ENCODE results near the gene PIK3R6.

Gene PIK3R6

DNA sequence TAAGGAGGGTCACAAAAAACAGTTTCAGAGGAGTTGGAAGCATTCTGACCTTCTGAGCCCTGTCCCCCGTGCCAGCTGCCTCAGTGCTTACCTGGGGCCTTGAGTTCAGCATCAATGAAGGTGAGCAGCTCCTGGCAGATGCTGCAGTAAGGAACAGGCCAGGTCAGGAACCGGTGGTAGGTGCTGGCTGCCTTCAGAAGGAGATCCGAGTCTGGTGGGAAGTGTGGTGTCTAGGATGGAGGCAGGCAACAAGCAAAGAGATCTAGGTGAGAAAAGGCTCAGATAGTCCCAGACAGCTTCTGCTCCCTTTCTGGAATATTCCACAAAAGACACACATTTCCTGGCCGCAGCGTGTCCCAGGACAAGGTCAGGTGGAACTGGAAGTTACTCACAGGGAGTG, 37.2 kb upstream of the PIK3R6 start:
- Histone ChIP-seq H3K4me3 (replicated peaks; ENCODE audit: insufficient read depth, low read length) (no peak overlapping the region), H3K27me3 (ENCODE audit: insufficient read depth, poor library complexity, severe bottlenecking) (no peaks in the 10 kb centered on the region), H3K27ac (replicated peaks) (no peak overlapping the region)
- DNase-seq (ENCODE audit: low read depth in 1 of 2, low spot score in 1 of 2) = no peak
- no peak for TF ChIP-seq SPI1 (IDR thresholded peaks at IDR 0.05; ENCODE audit: borderline replicate concordance, low read depth)
- no peak for TF ChIP-seq POLR2AphosphoS5 (IDR thresholded peaks at IDR 0.05; ENCODE audit: low read depth)
- TF ChIP-seq, protein P1, sequence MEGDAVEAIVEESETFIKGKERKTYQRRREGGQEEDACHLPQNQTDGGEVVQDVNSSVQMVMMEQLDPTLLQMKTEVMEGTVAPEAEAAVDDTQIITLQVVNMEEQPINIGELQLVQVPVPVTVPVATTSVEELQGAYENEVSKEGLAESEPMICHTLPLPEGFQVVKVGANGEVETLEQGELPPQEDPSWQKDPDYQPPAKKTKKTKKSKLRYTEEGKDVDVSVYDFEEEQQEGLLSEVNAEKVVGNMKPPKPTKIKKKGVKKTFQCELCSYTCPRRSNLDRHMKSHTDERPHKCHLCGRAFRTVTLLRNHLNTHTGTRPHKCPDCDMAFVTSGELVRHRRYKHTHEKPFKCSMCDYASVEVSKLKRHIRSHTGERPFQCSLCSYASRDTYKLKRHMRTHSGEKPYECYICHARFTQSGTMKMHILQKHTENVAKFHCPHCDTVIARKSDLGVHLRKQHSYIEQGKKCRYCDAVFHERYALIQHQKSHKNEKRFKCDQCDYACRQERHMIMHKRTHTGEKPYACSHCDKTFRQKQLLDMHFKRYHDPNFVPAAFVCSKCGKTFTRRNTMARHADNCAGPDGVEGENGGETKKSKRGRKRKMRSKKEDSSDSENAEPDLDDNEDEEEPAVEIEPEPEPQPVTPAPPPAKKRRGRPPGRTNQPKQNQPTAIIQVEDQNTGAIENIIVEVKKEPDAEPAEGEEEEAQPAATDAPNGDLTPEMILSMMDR (IDR thresholded peaks at IDR 0.05; ENCODE audit: insufficient read depth, low read length) = no peak
- TF ChIP-seq GABPA (IDR thresholded peaks at IDR 0.05; ENCODE audit: low read depth) = no peak
- TF ChIP-seq, protein P2, sequence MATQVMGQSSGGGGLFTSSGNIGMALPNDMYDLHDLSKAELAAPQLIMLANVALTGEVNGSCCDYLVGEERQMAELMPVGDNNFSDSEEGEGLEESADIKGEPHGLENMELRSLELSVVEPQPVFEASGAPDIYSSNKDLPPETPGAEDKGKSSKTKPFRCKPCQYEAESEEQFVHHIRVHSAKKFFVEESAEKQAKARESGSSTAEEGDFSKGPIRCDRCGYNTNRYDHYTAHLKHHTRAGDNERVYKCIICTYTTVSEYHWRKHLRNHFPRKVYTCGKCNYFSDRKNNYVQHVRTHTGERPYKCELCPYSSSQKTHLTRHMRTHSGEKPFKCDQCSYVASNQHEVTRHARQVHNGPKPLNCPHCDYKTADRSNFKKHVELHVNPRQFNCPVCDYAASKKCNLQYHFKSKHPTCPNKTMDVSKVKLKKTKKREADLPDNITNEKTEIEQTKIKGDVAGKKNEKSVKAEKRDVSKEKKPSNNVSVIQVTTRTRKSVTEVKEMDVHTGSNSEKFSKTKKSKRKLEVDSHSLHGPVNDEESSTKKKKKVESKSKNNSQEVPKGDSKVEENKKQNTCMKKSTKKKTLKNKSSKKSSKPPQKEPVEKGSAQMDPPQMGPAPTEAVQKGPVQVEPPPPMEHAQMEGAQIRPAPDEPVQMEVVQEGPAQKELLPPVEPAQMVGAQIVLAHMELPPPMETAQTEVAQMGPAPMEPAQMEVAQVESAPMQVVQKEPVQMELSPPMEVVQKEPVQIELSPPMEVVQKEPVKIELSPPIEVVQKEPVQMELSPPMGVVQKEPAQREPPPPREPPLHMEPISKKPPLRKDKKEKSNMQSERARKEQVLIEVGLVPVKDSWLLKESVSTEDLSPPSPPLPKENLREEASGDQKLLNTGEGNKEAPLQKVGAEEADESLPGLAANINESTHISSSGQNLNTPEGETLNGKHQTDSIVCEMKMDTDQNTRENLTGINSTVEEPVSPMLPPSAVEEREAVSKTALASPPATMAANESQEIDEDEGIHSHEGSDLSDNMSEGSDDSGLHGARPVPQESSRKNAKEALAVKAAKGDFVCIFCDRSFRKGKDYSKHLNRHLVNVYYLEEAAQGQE (IDR thresholded peaks at IDR 0.05; ENCODE audit: insufficient replicate concordance, low read depth) = no peak

DNA sequence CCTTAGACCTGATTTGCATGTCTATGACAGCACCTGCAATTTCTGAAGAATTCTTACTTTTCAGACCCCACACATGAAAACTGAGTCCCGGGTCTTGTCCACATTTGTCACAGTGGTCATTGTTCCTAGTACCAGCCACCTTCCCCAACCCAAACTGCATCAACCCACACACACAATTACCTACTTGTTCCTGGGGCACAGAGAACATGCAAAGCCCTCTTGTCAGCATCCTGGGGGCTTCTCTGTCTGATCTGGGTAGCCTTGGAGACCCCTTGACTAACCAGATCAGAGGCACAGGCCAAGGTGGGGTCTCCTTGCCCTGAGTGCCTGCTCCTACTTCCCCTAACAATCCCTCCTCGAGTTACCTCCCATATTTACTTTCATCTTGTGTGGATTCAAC, 36.7 kb upstream of the PIK3R6 start:
- Histone ChIP-seq H3K27me3 (ENCODE audit: insufficient read depth, poor library complexity, severe bottlenecking) (no peaks in the 10 kb centered on the region), H3K27ac (replicated peaks) (no peak overlapping the region), H3K4me3 (replicated peaks; ENCODE audit: insufficient read depth, low read length) (no peak overlapping the region)
- TF ChIP-seq POLR2AphosphoS5 (IDR thresholded peaks at IDR 0.05; ENCODE audit: low read depth) = no peak
- TF ChIP-seq GABPA (IDR thresholded peaks at IDR 0.05; ENCODE audit: low read depth) = no peak
- no peak for TF ChIP-seq SPI1 (IDR thresholded peaks at IDR 0.05; ENCODE audit: borderline replicate concordance, low read depth)
- TF ChIP-seq, protein P1 (IDR thresholded peaks at IDR 0.05; ENCODE audit: insufficient read depth, low read length) = no peak
- TF ChIP-seq, protein P2 (IDR thresholded peaks at IDR 0.05; ENCODE audit: insufficient replicate concordance, low read depth) = no peak
- no peak for DNase-seq (ENCODE audit: low read depth in 1 of 2, low spot score in 1 of 2)

DNA sequence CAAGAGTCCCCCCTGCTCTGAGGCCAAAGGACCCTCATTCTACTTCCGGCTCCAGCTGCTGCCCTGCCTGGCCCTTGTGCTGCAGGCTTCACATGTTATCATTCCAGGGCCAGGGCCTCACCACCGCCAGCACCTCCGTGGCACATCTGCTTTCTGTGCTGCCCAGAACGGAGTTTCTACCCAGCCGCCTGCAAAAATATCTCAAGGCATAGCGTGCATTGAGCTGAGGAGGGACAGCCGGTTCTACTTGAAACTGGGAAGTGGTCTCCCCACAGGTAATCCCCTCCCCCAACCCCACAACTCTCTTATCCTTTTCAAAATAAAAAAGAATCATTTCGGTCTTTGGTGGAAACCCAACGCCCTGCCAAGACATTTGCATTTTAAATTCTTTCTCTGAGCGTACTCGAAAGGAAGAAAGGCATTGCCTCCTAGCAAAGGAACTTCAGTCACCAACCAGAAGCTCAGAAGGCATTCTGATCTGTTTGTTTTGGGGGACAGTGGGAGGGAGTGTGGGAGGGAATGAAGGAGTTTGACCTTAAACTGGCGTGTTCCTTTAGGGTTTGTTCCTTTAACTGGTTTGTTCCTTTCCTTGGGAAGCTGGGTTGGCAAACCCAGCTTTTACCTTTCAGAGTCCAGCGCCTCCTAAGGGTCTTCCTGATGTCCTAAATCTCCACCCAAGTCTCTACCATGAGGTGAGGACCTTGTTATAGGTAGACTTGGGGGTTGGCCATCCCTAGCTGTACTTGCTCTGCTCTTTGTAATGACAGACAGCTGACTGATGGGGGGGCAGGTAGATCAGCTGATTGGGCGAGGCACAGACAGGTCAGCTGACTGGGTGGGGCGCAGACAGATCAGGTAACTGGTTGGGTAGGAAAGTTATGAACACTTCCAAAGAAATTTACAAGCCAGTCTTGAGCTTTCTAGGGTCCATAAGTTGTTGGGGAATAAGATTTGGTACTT, 33.4 kb upstream of the PIK3R6 start:
- TF ChIP-seq, protein P1 (IDR thresholded peaks at IDR 0.05; ENCODE audit: insufficient read depth, low read length) = no peak
- TF ChIP-seq GABPA (IDR thresholded peaks at IDR 0.05; ENCODE audit: low read depth) (no peak), POLR2AphosphoS5 (IDR thresholded peaks at IDR 0.05; ENCODE audit: low read depth) (no peak), SPI1 (IDR thresholded peaks at IDR 0.05; ENCODE audit: borderline replicate concordance, low read depth) (no peak)
- TF ChIP-seq, protein P2 (IDR thresholded peaks at IDR 0.05; ENCODE audit: insufficient replicate concordance, low read depth) = no peak
- Histone ChIP-seq H3K27ac (replicated peaks) (no peak overlapping the region), H3K27me3 (ENCODE audit: insufficient read depth, poor library complexity, severe bottlenecking) (no peaks in the 10 kb centered on the region), H3K4me3 (replicated peaks; ENCODE audit: insufficient read depth, low read length) (no peak overlapping the region)
- DNase-seq (ENCODE audit: low read depth in 1 of 2, low spot score in 1 of 2) = no peak

All from HL-60 (cell line).